NCI-H1436 treated with DMSO at 0.1 percent for 48 hours (cell line): ENCODE measurements around the gene IFI16.

Experiments
- DNase-seq: peaks from one replicate; lab custom pipeline; 2025; lab: John Stamatoyannopoulos, UW

Gene IFI16

GRCh38 chr1:159066108-159066507, 56.4 kb downstream of the IFI16 start:
- no peak for DNase-seq

DNA sequence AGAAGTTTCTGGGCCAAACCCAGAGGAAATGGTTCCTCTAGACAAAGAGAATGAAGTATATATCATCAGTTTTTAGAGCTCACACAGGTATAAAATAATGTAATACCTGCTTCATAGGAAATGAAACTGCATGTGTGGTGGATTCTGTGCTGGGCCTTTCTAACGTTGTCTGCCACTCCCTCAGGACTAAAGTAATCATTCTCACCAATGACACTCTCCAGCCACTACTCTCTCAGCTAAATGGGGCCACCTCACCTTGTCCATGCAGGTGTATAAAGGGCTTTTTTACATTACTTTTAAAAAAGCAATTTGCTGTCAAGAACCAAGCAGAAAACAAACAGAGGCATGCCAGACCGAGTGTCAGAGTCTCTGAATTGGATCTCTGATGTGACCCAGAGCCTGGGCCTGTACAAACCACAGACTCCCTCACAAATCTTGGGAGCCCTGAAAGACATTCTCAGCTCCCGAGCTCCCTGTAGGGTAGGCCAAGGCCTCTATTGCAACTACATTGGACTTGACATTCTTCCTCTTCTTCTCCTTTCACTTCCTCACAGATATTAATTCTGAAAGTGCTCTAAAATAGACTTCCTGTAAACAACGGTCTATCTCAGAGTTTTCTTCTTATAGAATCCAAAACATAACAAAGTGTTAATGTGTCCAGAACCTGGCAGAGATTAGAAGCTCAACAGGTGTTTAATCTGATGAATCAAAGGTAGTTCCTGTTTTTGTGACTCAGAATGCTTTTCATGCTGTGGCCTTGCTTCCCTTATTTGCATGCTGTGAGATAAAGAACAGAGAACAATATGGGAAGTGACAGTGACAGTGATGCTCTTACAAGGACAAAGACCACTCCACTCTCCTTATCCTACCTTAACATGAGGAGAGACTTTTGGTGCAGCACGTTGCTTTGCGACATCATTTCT, 58.3 kb downstream of the IFI16 start:
- no peak for DNase-seq

GRCh38 chr1:159068886-159069285, 59.2 kb downstream of the IFI16 start:
- DNase-seq = no peak

DNA sequence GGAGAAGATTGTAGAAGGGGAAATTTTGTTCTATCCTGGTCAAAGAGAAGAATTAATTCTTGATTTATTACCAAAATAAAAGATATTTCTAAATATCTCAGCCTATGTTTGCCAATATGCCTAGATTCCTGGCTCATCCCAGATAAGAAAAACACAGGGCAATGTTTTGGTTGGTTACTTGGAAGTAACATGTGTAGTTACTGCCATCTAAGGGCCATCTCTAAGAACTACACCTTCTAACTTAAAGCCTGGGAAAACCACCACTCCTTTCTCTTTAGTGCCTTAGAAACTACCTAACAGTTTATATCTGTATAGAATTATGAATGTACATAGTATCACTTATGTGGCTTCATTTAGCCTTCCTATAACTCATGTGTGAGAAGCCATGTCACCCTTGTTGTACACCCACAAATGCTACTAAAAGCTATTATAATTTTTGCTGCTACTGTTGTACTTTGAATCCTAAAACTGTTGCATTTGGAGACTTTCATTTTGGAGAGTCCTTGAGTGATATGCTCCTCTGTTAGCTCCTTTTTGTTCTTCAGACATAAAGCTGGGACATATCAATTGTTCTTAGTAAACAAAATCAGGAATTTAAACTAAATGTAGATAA, 62.4 kb downstream of the IFI16 start:
- DNase-seq = no peak

DNA sequence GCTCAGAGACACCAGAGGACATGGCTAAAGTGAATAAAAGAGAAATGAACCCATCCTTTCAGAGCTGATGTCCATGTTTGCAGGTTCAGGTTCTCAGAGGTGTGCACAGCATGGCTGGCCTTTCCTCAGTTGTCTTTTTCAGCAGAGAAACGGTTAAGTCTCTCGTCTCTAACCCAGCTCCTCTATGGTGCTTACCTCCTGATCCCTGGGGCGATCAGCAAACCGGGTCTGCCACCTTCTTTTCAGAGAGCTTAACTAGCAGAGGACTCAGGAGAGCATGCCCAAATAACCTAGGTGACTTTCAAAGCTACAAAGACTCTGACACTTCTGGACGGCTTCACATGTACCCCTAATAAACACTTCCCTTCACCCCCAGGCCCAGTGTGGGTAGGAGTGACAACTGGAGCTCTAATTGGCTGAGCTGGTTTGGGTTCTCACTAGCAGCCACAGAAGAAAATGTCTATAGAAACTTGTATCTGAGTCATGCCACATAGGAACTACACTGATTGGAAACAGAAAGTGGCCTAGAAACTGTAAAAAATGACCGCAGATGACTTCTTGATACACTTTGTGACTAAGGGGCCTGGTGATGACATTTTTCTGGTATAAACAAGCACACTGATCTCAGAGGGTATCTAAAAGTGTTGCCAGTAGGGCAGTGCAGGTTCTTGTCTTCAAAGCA, 66.9 kb downstream of the IFI16 start, which contains the start of gene AIM2:
Gene AIM2, minus strand, starts transcription at position 329 of the 682 bp plus-strand sequence. CDS start 3,267 bp downstream, outside the sequence.
- DNase-seq = no peak

DNA sequence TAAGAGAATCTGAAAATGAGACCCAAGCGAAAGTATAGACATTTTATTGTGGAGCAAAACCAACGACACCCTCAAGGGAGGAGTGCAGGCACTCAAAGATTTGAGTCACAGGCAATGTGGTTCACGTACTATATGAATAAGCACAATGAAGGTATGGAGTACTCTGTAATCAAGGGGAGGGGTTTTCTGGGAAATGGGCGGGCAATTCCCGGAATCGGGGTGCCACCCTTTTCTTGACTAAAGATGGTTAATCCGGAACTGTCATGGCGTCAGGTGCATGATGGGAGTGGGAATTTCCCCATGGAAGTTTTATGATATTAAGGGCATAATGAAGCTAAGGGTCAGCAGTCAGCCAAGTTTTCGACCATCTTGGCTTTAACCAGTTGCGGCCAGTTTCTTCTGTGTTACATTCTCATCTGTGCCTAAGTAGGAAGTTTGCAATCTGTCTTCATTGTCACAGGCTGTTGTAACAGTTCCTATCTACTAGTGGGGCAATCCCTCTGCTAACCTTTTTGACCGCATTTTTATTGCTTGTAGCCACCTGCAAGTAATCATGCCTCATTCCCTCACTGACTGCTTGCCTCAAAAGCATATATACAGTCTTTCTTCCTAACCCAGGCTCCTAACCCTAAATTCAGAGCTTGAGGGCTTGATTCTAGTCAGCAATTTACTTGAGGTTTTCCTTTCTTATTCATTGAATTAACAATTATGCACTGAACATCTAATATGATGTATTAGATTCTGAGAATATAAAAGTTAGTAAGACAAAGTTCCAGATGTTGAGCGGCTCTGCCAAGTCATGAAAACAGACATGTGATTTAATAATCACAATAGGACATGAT, 67.6 kb downstream of the IFI16 start:
- DNase-seq = no peak

DNA sequence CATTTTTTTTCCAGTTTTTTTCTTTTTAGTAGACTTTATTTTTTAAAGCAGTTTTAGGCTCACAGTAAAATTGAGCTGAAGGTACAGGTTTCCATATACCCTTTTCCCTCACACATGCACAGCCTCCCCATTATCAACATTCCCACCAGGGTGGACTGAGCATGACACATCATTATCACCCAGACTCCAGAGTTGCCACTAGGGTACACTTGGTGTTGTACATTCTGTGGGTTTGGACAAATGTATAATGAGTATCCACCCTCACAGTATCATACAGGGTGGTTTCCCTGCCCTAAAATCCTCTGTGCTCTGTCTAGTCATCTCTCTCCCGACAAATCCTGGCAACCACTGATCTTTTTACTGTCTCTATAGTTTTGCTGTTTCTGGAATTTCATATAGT, 69.8 kb downstream of the IFI16 start:
- no peak for DNase-seq

GRCh38 chr1:159081626-159082025, 71.9 kb downstream of the IFI16 start:
- DNase-seq = no peak

GRCh38 chr1:159083013-159083412, 73.3 kb downstream of the IFI16 start:
- no peak for DNase-seq

GRCh38 chr1:159084152-159084551, 74.4 kb downstream of the IFI16 start:
- DNase-seq = no peak

- no peak for DNase-seq
Measured at GRCh38 chr1:159084867-159085266, 75.2 kb downstream of the IFI16 start.

DNA sequence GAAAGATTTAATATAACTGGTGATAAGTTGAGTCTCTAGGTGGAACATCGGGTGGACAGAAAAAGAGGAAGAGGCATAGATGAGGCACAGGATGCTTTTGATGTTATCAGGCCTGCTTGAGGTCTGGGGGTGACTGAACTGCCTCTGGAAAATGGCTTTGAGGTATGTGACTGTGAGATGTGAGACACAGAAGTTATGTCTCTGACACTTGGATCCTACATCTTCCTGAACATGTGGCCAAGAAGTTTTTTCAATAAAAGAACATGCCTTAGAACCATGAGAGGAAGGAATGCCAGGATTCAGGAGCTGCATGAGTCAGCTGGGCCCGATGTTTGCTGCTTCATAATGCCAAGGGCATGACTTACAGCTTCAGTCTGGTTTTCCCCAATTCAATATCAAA, 78.3 kb downstream of the IFI16 start:
- no peak for DNase-seq

DNA sequence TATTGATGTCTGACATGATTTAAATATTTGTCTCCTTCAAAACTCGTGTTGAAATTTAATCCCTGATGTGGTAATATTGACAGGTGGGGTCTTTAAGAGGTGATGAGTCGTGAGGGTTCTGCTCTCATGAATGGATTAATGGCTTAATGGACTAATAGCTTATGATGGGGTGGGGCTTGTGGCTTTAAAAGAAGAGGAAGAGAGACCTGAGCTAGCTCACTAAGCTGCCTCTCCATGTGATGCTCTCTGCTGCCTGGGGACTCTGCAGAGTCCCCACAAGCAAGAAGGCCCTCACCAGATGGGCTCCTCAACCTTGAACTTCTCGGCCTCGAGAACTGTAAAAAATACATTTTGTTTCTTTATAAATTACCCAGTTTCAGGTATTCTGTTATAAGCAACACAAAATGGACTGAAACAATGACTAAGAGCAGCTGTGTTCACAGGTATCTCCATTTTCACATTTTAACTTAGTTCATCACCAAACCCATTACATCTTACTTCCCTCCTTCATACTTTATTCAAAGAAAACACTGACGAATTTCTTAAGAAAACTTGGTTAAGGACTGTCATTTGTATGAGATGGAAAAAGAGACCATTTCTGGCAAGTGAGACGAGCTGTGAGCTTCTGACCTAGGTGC, 79.0 kb downstream of the IFI16 start:
- no peak for DNase-seq

DNA sequence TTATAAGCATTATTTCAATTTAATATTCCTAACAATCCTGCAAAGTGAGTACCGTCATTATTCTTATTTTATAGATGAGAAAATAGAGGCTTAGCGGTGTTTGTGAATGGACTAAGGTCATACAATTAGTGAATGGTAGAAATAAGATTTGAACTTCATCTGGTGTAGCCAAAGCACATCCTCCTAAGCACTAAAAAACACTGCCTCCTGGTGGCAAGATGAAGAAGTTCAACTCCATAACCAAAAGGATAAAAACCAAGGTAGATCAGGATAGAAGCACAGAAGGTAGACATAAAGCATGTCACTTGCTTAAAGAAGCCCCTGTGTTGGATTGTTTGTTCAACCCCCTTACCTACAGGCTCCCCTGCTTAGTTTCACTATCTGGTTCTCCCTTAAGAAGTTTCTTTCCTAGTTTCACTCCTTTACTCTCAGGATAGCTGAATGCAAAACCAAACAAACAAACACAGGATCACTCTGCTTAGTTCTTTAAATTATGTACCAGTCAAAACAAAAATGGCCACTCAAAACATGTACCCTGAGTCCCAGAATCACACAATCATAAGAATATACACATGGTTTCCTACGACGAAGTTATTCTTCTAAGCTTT, 79.6 kb downstream of the IFI16 start:
- DNase-seq = no peak

- no peak for DNase-seq
Measured at GRCh38 chr1:159090286-159091179, 80.8 kb downstream of the IFI16 start.

GRCh38 chr1:159091180-159091560, 81.5 kb downstream of the IFI16 start:
- no peak for DNase-seq

GRCh38 chr1:159091607-159092031, 81.9 kb downstream of the IFI16 start:
- DNase-seq = no peak

GRCh38 chr1:159092036-159092760, 82.5 kb downstream of the IFI16 start:
- DNase-seq = no peak

DNA sequence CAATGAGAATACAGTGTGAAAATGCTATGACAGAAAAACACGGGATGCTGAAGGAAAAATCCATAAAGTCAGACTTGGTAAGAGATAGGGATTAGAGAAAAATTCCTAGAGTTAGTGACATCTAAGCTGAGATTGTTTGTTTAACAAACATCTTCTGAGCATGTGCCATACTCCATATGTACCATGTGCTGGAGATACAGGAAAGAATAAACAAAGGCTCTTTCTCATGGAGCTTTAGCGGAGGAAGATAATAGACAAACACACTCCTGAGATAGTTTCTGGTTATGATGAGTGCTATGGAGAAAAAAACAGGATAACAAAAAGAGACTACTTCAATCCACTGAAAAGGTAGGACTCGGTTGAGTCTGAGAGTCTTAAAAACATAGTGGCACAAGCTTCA, 88.9 kb downstream of the IFI16 start:
- DNase-seq = no peak
